ENCODE results near the gene CEP72.
"Not testable (repeated sequence)": the region's sequence is repeated elsewhere in the genome, so short reads cannot be mapped to it uniquely, and the experiment has no call there.

Gene CEP72

GRCh38 chr5:611731-612486 lies at the start of gene CEP72:
Gene CEP72 (plus strand): TSS chr5:612340. CDS start chr5:612362, 22 bp downstream.
- peak; percentile 94 for DNase-seq (ENCODE audit: low spot score)

DNA sequence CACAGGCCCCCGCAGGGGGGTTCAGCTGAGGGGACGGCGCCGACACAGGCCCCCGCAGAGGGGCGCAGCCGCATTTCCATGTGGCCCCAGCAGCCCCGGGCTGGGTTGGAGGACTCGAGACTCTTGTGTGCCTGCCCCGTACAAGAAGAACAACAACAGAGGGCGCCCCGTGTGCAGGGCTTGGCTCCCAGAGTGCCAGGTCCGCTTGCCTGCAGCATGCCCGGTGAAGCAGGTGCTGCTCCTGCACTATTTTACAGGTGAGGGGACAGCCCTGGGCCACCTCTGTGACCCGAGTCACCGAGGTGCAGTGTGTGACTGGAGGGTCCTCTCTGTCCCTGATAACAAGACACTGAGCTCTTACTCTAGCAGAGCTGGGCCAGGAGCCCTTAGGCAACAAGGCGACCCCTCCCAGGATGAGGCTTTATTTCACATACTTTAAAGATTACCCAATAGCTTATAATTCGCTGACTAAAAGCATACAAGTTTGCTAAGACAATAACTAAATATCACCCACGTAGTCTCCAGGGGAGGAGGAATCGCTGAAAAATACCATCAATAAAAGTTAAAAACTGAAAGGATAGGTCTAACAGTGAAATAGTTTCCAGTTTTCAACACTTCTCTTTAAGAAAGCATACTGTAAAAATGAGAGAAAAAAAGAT lies 46.2 kb upstream of the CEP72 start:
- no peak for DNase-seq (ENCODE audit: low spot score)

DNA sequence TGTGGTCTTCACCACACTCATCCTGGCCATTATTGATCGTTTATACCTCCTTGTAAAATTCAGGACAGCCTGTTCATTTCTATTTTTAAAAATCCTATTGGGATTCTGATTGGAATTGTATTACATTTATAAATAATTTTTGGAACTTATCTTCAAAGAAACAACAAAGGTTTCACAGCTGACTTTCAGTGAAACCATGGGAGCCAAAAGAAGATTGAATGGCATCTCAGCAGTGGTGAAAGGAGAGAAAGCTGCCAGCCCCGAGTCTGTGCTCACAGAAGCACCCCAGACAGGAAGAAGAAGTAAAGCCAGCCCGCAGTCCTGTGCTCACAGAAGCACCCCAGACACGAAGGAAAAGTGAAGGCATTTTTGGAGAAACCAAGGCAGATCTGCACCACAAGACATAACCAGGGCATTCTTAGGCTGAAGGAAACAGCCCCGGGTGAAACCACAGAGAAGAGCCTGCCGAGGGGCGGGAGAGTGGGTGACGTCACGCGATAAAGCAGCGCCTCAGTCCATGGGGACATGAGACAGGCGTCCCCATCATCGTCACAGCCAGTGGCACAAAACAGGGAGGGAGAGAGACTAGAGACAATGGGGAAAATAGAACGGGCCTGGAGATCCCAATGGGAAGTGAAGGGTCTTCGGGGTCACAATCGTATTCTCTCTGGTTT lies 45.4 kb upstream of the CEP72 start:
- DNase-seq (ENCODE audit: low spot score), result no peak

GRCh38 chr5:567664-568060 lies 44.5 kb upstream of the CEP72 start:
- DNase-seq (ENCODE audit: low spot score), result no peak

- no peak for DNase-seq (ENCODE audit: low spot score)
These were observed 43.9 kb upstream of the CEP72 start for GRCh38 chr5:568061-568781.

- DNase-seq (ENCODE audit: low spot score), result no peak
These were observed 43.3 kb upstream of the CEP72 start for GRCh38 chr5:568809-569208.

DNA sequence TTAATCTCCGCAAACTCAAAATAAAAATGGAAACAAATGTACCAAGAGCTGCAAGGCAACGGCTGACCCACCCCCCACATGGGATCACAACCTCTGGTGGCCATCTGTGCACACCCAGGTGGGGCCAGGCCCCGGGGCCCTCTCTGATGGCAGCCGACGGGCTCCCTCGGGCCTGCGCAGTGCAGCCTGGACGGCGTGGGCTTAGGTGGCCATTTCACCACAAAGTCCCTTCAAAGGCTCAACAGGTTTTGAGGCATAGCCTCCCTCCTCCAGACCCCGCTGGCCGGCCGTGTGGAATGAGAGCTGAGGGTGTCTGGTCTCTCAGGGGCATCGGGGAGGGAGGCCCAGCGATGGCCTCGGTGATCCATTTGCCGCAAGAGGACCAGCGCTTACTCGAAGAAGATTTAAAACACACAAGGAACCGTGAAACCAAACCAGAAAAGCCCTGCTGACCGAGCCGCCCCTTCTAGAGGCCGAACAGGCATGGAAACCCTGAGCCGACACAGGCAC lies 42.7 kb upstream of the CEP72 start:
- no peak for DNase-seq (ENCODE audit: low spot score)

GRCh38 chr5:569868-570361 lies 42.2 kb upstream of the CEP72 start:
- DNase-seq (ENCODE audit: low spot score), result no peak

DNA sequence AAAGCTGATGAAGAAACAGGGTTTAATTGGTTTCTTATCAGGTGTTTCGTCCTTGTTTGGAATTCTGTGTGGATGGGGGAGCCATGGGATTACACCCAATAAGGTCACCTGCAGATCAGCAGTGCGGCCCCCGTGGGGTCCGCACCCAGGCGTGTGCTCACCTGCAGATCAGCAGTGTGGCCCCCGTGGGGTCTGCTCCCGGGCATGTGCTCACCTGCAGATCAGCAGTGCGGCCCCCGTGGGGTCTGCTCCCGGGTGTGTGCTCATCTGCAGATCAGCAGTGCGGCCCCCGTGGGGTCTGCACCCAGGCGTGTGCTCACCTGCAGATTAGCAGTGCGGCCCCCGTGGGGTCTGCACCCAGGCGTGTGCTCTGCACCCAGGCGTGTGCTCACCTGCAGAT lies 41.7 kb upstream of the CEP72 start:
- no peak for DNase-seq (ENCODE audit: low spot score)

DNA sequence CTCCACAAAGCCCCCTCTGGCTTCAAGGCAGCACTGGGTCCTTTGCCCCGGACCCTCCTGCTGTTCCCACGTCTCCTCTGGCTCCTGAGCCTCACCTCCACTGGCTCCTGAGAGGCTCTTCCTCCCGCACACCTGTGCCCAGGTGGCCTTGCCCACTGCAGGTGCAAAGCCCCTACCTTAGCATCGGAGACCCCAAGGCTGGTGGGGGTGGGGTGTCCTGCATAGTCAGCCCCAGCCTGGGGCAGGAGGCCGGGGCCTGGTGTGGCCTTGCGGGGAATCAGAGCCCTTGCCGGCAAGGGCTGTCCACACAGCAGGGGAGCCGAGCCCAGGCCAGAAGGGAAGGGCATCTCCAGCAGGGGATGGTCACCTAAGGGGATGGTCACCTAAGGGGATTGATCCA lies 41.3 kb upstream of the CEP72 start:
- no peak for DNase-seq (ENCODE audit: low spot score)

DNA sequence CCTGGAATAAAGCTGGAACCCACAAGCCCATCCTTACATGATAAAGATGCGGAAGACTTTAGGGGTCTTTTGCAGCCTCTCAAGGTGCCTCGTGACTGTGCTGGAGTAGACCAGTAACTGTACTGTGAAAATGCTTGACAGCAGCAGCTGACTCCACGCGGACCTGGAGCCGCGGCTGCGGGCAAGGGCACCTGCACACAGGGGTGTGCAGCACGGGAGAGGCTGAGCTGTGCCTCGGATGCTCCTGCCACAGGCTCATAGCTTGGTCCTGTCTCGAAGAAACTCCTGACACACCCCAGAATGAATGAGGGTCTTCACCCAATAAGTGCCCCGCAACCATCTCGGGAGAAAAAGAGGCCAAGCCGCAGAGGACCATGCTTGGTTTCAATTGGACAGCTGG lies 40.3 kb upstream of the CEP72 start:
- DNase-seq (ENCODE audit: low spot score), result no peak

DNA sequence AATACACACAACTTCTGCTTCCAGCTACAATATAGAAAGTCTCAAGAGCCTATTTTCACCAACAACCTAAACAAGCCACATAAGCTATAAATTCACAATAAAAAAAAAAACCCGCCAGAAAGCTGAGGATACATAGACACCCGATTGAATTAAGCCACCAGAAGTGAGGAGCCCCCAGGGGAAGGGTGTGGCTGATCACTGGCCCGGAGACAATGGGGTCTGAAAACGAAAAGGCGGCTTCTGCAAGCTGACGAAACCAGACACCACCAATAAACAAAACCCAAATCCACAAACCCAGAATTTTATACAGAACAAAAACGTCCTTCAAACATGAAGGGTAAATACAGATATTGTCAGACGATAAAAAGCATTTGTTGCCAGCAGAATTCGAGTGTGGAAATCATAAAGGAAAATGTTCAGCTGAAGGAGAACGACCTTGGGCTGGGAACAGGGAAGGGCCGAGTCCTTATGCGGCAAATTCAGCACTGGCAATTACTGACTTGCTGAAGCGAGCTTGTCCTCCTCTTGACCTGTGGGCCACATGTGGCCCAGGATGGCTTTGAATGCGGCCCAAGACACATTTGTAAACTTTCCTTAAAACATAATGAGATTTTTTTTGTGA lies 39.6 kb upstream of the CEP72 start:
- DNase-seq (ENCODE audit: low spot score), result no peak

DNA sequence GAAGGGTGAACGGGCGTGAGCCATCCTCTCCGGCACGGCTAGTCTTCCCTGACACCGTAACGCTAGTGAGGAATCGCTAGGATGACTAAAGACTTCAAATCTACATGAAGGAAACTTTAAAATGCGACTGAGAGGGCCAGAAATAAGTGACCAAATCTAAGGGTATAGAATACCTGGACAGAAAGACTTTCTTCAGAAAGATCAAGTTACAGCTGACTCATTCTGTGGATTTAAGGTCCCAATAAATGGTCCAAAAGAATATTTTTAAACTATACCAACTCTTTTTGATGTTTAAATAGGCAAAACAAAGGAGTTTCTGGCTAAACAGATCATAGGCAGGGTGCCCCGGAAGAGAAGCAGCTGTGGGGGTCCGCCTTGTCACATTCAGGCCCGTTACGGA lies 38.9 kb upstream of the CEP72 start:
- DNase-seq (ENCODE audit: low spot score), result no peak

DNA sequence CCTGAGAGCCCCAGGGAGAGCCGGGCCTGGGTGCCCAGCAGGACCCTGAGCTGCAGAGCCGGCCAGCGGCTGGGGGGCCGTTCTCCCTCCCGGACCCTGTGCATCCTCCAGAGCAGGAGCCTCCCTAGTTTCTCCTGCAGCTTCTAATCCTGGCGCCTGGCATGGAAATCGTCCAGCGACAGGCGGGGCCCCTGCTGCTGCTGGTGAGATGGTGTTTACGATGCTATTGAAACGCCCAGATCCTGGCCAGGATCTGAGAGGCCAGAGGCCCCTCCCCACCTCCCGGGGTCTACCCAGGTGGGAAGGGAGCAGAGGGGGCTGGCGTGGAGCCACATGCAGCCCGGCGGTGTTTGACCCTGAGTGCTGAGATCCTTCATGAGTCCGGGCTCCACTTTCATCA lies 38.2 kb upstream of the CEP72 start:
- no peak for DNase-seq (ENCODE audit: low spot score)

DNA sequence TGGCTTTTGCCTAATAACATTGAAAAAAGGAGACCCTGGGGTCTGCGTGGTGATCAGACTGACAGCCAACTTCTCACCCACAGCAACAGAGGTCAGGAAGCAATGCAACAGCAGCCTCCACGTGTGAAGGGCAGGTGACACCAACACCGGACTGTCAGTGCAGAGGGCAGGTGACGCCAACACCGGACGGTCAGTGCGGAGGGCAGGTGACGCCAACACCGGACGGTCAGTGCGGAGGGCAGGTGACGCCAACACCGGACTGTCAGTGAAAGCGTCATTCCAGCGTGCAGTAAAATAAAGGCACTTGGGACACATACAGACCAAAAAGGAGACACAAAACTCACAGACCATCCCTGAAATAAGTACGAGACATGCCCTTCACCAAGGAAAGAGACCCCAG lies 37.2 kb upstream of the CEP72 start:
- no peak for DNase-seq (ENCODE audit: low spot score)

DNA sequence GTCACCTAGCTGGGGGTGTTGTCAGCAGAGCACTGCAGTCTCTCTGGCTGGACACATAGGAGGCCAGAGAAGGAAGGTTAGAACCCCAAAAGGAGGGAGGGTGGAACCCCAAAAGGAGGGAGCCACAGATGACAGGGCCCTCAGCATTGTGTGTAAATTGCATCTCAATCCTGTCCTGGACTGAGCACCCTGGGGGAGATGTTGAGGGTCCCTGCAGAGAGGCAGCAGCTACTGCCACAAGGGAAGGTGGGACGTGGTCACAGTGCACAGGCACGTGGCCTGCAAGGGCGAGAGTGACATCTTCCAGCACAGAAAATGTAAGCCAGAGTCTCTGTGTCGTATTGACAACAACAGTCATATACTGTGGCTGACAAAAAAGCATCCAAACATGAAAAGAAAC lies 36.5 kb upstream of the CEP72 start:
- no peak for DNase-seq (ENCODE audit: low spot score)

DNA sequence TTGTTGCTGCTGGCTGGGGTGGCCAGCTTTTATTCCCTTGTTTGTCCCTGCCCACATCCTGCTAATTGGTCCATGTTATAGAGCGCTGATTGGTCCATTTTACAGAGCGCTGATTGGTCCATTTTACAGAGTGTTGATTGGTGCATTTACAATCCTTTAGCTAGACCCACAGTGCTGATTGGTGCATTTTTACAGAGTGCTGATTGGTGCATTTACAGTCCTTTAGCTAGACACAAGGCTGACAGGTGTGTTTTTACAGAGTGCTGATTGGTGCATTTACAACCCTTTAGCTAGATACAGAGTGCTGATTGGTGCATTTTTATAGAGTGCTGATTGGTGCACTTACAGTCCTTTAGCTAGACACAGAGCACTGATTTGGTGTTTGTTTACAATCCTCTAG lies 34.9 kb upstream of the CEP72 start:
- not testable (repeated sequence) for DNase-seq (ENCODE audit: low spot score)

DNA sequence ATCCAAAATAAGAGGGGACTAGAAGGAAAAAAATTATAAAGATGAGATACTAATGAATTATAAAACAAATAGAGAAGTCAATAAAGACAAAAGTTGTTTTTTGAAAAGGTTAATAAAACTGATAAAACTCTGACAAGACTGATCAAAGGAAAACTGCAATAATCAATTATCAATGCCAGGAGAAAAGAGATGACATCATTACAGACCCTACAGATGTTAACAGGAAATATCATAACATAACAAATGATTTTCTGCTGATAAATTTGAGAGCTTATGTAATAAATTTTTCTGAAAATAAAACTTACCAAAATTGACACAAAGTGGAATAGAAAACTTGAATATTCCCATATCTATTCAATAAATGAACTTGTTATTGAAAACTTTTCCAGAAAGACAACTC lies 34.3 kb upstream of the CEP72 start:
- no peak for DNase-seq (ENCODE audit: low spot score)

GRCh38 chr5:579211-579610 lies 32.9 kb upstream of the CEP72 start:
- no peak for DNase-seq (ENCODE audit: low spot score)

GRCh38 chr5:579746-580366 lies 32.3 kb upstream of the CEP72 start:
- no peak for DNase-seq (ENCODE audit: low spot score)

DNA sequence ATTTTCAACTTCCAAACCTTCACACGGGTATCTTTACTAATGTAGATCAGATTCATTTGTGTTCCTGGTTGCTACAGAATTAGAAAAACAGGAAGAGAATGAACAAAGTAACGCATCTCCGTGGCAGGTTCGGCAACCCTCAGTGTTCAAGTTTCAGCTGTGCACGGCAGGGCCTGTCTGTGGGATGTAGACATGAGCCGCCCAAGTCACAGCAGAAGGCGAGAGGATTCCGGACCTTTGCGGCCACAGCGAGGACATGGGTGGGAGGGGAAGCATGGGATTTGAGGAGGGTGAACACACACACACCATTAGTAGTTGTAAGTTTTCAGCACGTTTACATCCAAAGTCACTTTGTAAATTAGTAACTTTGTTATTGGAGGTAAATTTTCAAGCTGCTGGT lies 31.7 kb upstream of the CEP72 start:
- DNase-seq (ENCODE audit: low spot score), result no peak
